A549 (cell line): Measurements from ENCODE around the gene CD80. TPM values are rescaled to one million over a fixed set of nuclear protein-coding genes. Genes with fewer than 3 reads are reported as not detected.

Experiments
- ATAC-seq, 2 experiments: fragments of 200-7000 bp in 1 of 2; fragments of >200 bp in 1 of 2; cut with Nextera tagmentation in 1 of 2; cut with Tn5 transposase in 1 of 2; 3 replicates each; pipeline versions ENCODE4 v1.8.0 to v1.9.1; 2018 to 2020; ENCODE audit warnings: mild to moderate bottlenecking in 1 of 2, moderate library complexity in 1 of 2
- CTCF ChIA-PET: fragments of 300-600 bp; sonication (Branson Sonifier 250); formaldehyde crosslinking; extraction: SDS; loops from one replicate; lab custom pipeline; 2021; ENCODE audit warnings: antibody characterized with exemption, inconsistent platforms; lab: Yijun Ruan, JAX
- POLR2A ChIA-PET: fragments of 350-600 bp; formaldehyde crosslinking; extraction: SDS; loops from one replicate; lab custom pipeline; 2021; ENCODE audit warnings: antibody characterized with exemption, inconsistent platforms; lab: Yijun Ruan, JAX
- DNase-seq, 2 experiments: peaks; one replicate each; pipeline versions ENCODE4 v3.0.0 to v3.0.0-alpha.2; 2011 to 2016; ENCODE audit warnings: low read depth in 1 of 2, low spot score in 1 of 2
- FAIRE-seq: peaks from 2 replicates; lab custom pipeline; 2011; peaks lifted over from hg19 to GRCh38; lab: Jason Lieb, UNC
- H3K27ac ChIP-seq, 2 experiments: fragments of >200 bp; sonication (Bioruptor Twin); formaldehyde crosslinking; 3 replicates each; pipeline ENCODE4 v1.5.1; 2016 to 2017
- H3K4me1 ChIP-seq: fragments of >200 bp; sonication (Bioruptor Twin); formaldehyde crosslinking; 3 replicates; pipeline ENCODE4 v1.6.1; 2016
- H3K4me2 ChIP-seq: fragments of >200 bp; sonication (Bioruptor Twin); formaldehyde crosslinking; 3 replicates; pipeline ENCODE4 v1.6.1; 2016
- H3K4me3 ChIP-seq: fragments of >200 bp; sonication (Bioruptor Twin); formaldehyde crosslinking; 3 replicates; pipeline ENCODE4 v1.5.1; 2016
- H3K9me3 ChIP-seq: fragments of >200 bp; sonication (Bioruptor Twin); formaldehyde crosslinking; 3 replicates; pipeline ENCODE4 v1.6.1; 2016
- BCL3 ChIP-seq: fragments of >200 bp; sonication (Bioruptor Twin); formaldehyde crosslinking; IDR thresholded peaks from 3 replicates; pipeline ENCODE4 v1.6.1; 2016
- CBX8 ChIP-seq: fragments of 200-600 bp; sonication (generic); IDR thresholded peaks from 2 replicates; pipeline ENCODE4 v1.6.1; 2016
- CEBPB ChIP-seq, 2 experiments: fragments of >200 bp in 1 of 2; sonication (Bioruptor Twin) in 1 of 2; formaldehyde crosslinking in 1 of 2; IDR thresholded peaks; 2 replicates each; pipeline ENCODE4 v1.6.1; 2012 to 2016
- CHD2 ChIP-seq: fragments of 150-350 bp; IDR thresholded peaks from 2 replicates; pipeline ENCODE4 v1.6.1; 2014; ENCODE audit warnings: low read length; ENCODE audit not compliant: partially characterized antibody
- CHD4 ChIP-seq: fragments of 200-600 bp; sonication (generic); IDR thresholded peaks from 2 replicates; pipeline ENCODE4 v1.6.1; 2016; ENCODE audit warnings: antibody characterized with exemption, mild to moderate bottlenecking, borderline replicate concordance
- CTCF ChIP-seq: fragments of >200 bp; sonication (Bioruptor Twin); formaldehyde crosslinking; IDR thresholded peaks from 3 replicates; pipeline ENCODE4 v1.5.1; 2016
- FOSL2 ChIP-seq, 2 experiments: fragments of 450-650 bp in 1 of 2; fragments of >200 bp in 1 of 2; sonication (Bioruptor Twin) in 1 of 2; formaldehyde crosslinking; IDR thresholded peaks; 2 replicates each; pipeline versions ENCODE4 v1.5.0 to v1.6.1; 2016 to 2020; ENCODE audit warnings: mild to moderate bottlenecking in 1 of 2, moderate library complexity in 1 of 2
- GATA3 ChIP-seq: IDR thresholded peaks from 2 replicates; pipeline ENCODE4 v1.6.1; 2012; ENCODE audit warnings: borderline replicate concordance
- HOXB5 ChIP-seq: fragments of 250-450 bp; sonication (Bioruptor Pico); IDR thresholded peaks from 2 replicates; pipeline ENCODE4 v1.5.0; 2020; ENCODE audit warnings: mild to moderate bottlenecking, moderate library complexity
- JUNB ChIP-seq: fragments of >200 bp; sonication (Bioruptor Twin); formaldehyde crosslinking; IDR thresholded peaks from 2 replicates; pipeline ENCODE4 v1.6.1; 2016
- KDM1A ChIP-seq: fragments of 200-600 bp; sonication (generic); IDR thresholded peaks from 2 replicates; pipeline ENCODE4 v1.6.1; 2016; ENCODE audit warnings: low read depth, mild to moderate bottlenecking
- KDM5A ChIP-seq: fragments of 200-600 bp; sonication (generic); IDR thresholded peaks from 2 replicates; pipeline ENCODE4 v1.6.1; 2016; ENCODE audit warnings: antibody characterized with exemption, mild to moderate bottlenecking
- MAX ChIP-seq: IDR thresholded peaks from 2 replicates; pipeline ENCODE4 v1.6.1; 2012
- MYC ChIP-seq: IDR thresholded peaks from 2 replicates; pipeline ENCODE4 v1.6.1; 2012; ENCODE audit warnings: mild to moderate bottlenecking, inconsistent platforms, low read length, improper control_type of control experiment, borderline replicate concordance
- NR3C1 ChIP-seq: fragments of >200 bp; sonication (Bioruptor Twin); formaldehyde crosslinking; IDR thresholded peaks from 3 replicates; pipeline ENCODE4 v1.6.1; 2017
- PHF8 ChIP-seq: fragments of 200-600 bp; sonication (generic); IDR thresholded peaks from 2 replicates; pipeline ENCODE4 v1.6.1; 2016; ENCODE audit warnings: low read depth, mild to moderate bottlenecking, antibody characterized with exemption, moderate library complexity, borderline replicate concordance
- POLR2AphosphoS2 ChIP-seq: conservative IDR thresholded peaks from 2 replicates; pipeline ENCODE4 v1.6.1; 2012; ENCODE audit warnings: low read length, improper control_type of control experiment, inconsistent platforms
- REST ChIP-seq: fragments of 200-600 bp; sonication (generic); IDR thresholded peaks from 2 replicates; pipeline ENCODE4 v1.6.1; 2016; ENCODE audit warnings: antibody characterized with exemption, mild to moderate bottlenecking, moderate library complexity
- RFX5 ChIP-seq: fragments of 450-650 bp; IDR thresholded peaks from 2 replicates; pipeline ENCODE4 v1.7.1; 2014; ENCODE audit warnings: antibody characterized with exemption, mild to moderate bottlenecking, moderate library complexity
- RNF2 ChIP-seq: fragments of 200-600 bp; sonication (generic); IDR thresholded peaks from 2 replicates; pipeline ENCODE4 v1.6.1; 2016; ENCODE audit warnings: low read depth, mild to moderate bottlenecking, antibody characterized with exemption, moderate library complexity, borderline replicate concordance
- SMC3 ChIP-seq: fragments of >200 bp; sonication (Bioruptor Twin); formaldehyde crosslinking; IDR thresholded peaks from 3 replicates; pipeline ENCODE4 v1.6.1; 2018; ENCODE audit warnings: inconsistent platforms
- SREBF2 ChIP-seq: fragments of 450-650 bp; IDR thresholded peaks from 2 replicates; pipeline ENCODE4 v1.6.1; 2014; ENCODE audit warnings: mild to moderate bottlenecking, moderate library complexity
- ZSCAN20 ChIP-seq: fragments of 250-450 bp; sonication (Bioruptor Pico); IDR thresholded peaks from 2 replicates; pipeline ENCODE4 v1.8.0; 2022; ENCODE audit warnings: mild to moderate bottlenecking, moderate library complexity
- WGBS: methylation state at CpG from one replicate; pipeline ENCODE4 v1.1.6; 2017; ENCODE audit errors: missing lambda C conversion rate; 5-methylcytosine and 5-hydroxymethylcytosine counted together
- polyA plus RNA-seq, 4 experiments: library from polyadenylated mRNA; depleted of rRNA in 3 of 4; stranded (reverse); fragments of >200 nt; fragmentation: RNase III in 1 of 4; extraction: RNeasy Plus Mini Kit Qiagen cat#74134 plus additional on column Dnase treatment in 1 of 4; gene quantifications; 2 replicates in 3 of 4; 3 replicates in 1 of 4; pipeline ENCODE4 v1.2.3, GENCODE V29; 2011 to 2017

The CD80 gene
- polyA plus RNA-seq, 2 of the 4 experiments (the other 2 are of a cell fraction) = 0.08 TPM; not detected in 1

GRCh38 chr3:119536757-119537156 is 22.7 kb downstream of the CD80 start:
- H3K9me3 ChIP-seq = no peaks in the 10 kb centered on the region
- no peak for DNase-seq
- TF ChIP-seq RNF2 (no peak), CHD2 (no peak), FOSL2 (IDR thresholded peaks at IDR 0.05) (no peak), FOSL2 (CRISPR knock-in tag; IDR thresholded peaks at IDR 0.05) (no peak), MAX (no peak), SREBF2 (no peak), BCL3 (no peak), JUNB (no peak)
- POLR2A ChIA-PET = no interaction called here
- no peak overlapping the region for H3K4me2 ChIP-seq
- CTCF ChIA-PET = no interaction called here
- H3K27ac ChIP-seq = no peak overlapping the region
- no peak for ATAC-seq
- H3K4me1 ChIP-seq = no peaks in the 10 kb centered on the region
- peak; percentile 28 for FAIRE-seq
- no peak overlapping the region for H3K4me3 ChIP-seq
- WGBS = 80% methylated on average over 4 of the region's 4 CpGs

- no peak for ATAC-seq
- TF ChIP-seq NR3C1 (no peak), MAX (no peak), SMC3 (no peak), RFX5 (no peak), MYC (no peak), PHF8 (no peak)
- ChIA-PET CTCF (interaction anchor here (0.7 kb wide), 2 partner anchors 287 to 351 kb away, joined by 3 read pairs; no protein-coding TSS in a partner anchor), POLR2A (no interaction called here)
- no peak overlapping the region for H3K4me2 ChIP-seq
- no peak overlapping the region for H3K27ac ChIP-seq
- FAIRE-seq = no peak
- no peak for DNase-seq
- no peak overlapping the region for H3K4me3 ChIP-seq
- whole genome bisulfite sequencing = 80% methylated on average over 1 of the region's 1 CpG
- no peaks in the 10 kb centered on the region for H3K4me1 ChIP-seq
- H3K9me3 ChIP-seq = no peaks in the 10 kb centered on the region
Measured at GRCh38 chr3:119534296-119534695, 25.1 kb downstream of the CD80 start.

GRCh38 chr3:119531151-119531550 is 28.3 kb downstream of the CD80 start:
- ChIA-PET CTCF (interaction anchor here (1.5 kb wide), 1 partner anchor 256 kb away, joined by 5 read pairs; no protein-coding TSS in a partner anchor), POLR2A (no interaction called here)
- Histone ChIP-seq H3K4me3 (no peak overlapping the region), H3K4me2 (no peak overlapping the region), H3K4me1 (no peaks in the 10 kb centered on the region), H3K9me3 (no peaks in the 10 kb centered on the region), H3K27ac (no peak overlapping the region)
- FAIRE-seq (no peak), ATAC-seq (no peak), DNase-seq (no peak)
- 94% methylated on average over 4 of the region's 4 CpGs for WGBS
- TF ChIP-seq HOXB5 (CRISPR knock-in tag) (no peak), REST (no peak), RFX5 (no peak), CTCF (no peak), CHD4 (no peak), CEBPB (IDR thresholded peaks at IDR 0.05) (no peak), KDM1A (no peak), CBX8 (no peak), KDM5A (no peak), ZSCAN20 (CRISPR knock-in tag) (no peak), GATA3 (no peak), POLR2AphosphoS2 (no peak)
